ENCODE data around the gene PECR.

PECR gene

GRCh38 chr2:216108967-216109921, 27.6 kb upstream of the PECR start, which contains the start of gene XRCC5:
Gene XRCC5, plus strand, starts transcription at chr2:216109348. Its CDS starts 89 bp downstream, at chr2:216109437.
- Mint-ChIP-seq H3K4me1 (peaks cover 61% of the 10 kb centered on the region), H3K9me3 (no peaks in the 10 kb centered on the region), H3K36me3 (ENCODE audit: low read depth) (peaks cover 35% of the 10 kb centered on the region), H3K27ac (peak within 1 kb of the TSS; percentile 96 to 99 (median 98)), H3K27me3 (ENCODE audit: low read depth) (no peaks in the 10 kb centered on the region), H3K4me3 (peak within 1 kb of the TSS; percentile 99 to 100 (median 100))
- no peak for TF ChIP-seq CTCF (IDR thresholded peaks at IDR 0.05; ENCODE audit: unreplicated experiment in 3 of 3)

GRCh38 chr2:216108310-216108966, 26.8 kb upstream of the PECR start:
- Mint-ChIP-seq H3K4me3 (peak overlapping the region; percentile 99 to 100 (median 100)), H3K36me3 (ENCODE audit: low read depth) (peaks cover 28% of the 10 kb centered on the region), H3K9me3 (no peaks in the 10 kb centered on the region), H3K4me1 (peaks cover 53% of the 10 kb centered on the region), H3K27me3 (ENCODE audit: low read depth) (no peaks in the 10 kb centered on the region), H3K27ac (peak overlapping the region; percentile 96 to 99 (median 98))
- no peak for TF ChIP-seq CTCF (IDR thresholded peaks at IDR 0.05; ENCODE audit: unreplicated experiment in 3 of 3)

GRCh38 chr2:216107760-216108159, 26.2 kb upstream of the PECR start:
- Mint-ChIP-seq H3K36me3 (ENCODE audit: low read depth) (peaks cover 21% of the 10 kb centered on the region), H3K9me3 (no peaks in the 10 kb centered on the region), H3K4me1 (peaks cover 46% of the 10 kb centered on the region), H3K4me3 (peak overlapping the region; percentile 69 to 100 (median 99)), H3K27me3 (ENCODE audit: low read depth) (no peaks in the 10 kb centered on the region), H3K27ac (peak overlapping the region; percentile 96 to 99 (median 98))
- no peak for TF ChIP-seq CTCF (IDR thresholded peaks at IDR 0.05; ENCODE audit: unreplicated experiment in 3 of 3)

- H3K27ac Mint-ChIP-seq = peak overlapping the region; percentile 96 to 99 (median 98)
- H3K4me3 Mint-ChIP-seq = peak overlapping the region; percentile 69 to 100 (median 74)
- H3K36me3 Mint-ChIP-seq (ENCODE audit: low read depth) = peaks cover 17% of the 10 kb centered on the region
- H3K4me1 Mint-ChIP-seq = peaks cover 42% of the 10 kb centered on the region
- no peaks in the 10 kb centered on the region for H3K9me3 Mint-ChIP-seq
- no peak for TF ChIP-seq CTCF (IDR thresholded peaks at IDR 0.05; ENCODE audit: unreplicated experiment in 3 of 3)
- H3K27me3 Mint-ChIP-seq (ENCODE audit: low read depth) = no peaks in the 10 kb centered on the region
Observed at GRCh38 chr2:216107320-216107719, 25.7 kb upstream of the PECR start.

- Mint-ChIP-seq H3K4me3 (no peak overlapping the region), H3K27me3 (ENCODE audit: low read depth) (no peaks in the 10 kb centered on the region), H3K4me1 (peaks cover 20% of the 10 kb centered on the region), H3K27ac (no peak overlapping the region), H3K36me3 (ENCODE audit: low read depth) (peaks cover 11% of the 10 kb centered on the region), H3K9me3 (no peaks in the 10 kb centered on the region)
- no peak for TF ChIP-seq CTCF (IDR thresholded peaks at IDR 0.05; ENCODE audit: unreplicated experiment in 3 of 3)
Observed at GRCh38 chr2:216104691-216105090, 23.1 kb upstream of the PECR start.
